ENCODE results near the gene TUFT1. TPM values are rescaled to one million over a fixed set of nuclear protein-coding genes. Genes with fewer than 3 reads are reported as not detected.
"Not testable (repeated sequence)": the region's sequence is repeated elsewhere in the genome, so short reads cannot be mapped to it uniquely, and the experiment has no call there.

Gene TUFT1
- total RNA-seq, 1 experiment from 2014 or later, result 3.8 TPM

DNA sequence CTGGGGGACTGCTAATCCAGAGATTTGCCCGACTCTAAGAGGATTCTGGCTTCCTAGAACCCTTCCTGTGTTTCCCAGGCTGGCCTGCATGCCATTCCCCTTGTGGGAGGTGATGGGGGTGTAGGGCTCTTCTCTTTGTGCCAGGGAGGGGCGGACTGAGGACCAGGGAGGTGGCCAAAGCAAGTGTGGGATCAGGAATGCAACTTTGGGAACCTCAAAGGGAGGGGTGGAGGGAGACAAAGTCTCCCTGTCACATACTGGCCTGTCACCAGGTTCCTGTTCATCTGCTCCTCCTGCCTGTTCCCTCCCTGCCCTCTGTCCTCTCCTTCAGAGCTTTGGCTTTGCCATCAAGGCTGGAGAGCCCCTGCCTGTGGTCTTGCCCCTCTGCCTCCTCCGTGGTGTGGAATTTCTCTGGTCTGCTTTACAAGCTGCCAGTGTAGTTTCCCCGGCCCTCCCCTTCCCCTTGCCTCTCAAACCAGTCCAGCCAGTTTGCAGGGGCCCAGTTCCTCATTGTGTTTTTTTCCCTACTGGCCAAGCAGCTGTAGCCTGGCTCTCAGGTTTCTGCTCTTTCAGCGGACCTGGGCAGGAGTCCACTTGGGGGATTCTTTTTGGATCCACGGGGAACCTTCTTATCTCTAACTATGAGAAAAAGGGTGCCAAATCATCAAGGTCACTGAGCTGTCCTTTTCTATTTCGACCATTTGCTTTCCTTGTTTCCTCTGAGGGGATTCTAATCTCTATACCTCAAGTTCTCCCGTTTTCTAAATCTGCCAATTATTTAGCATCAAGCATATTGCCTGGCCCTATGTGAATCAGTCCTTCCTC lies 27.1 kb upstream of the TUFT1 start:
- DNase-seq (ENCODE audit: low read depth), result no peak

DNA sequence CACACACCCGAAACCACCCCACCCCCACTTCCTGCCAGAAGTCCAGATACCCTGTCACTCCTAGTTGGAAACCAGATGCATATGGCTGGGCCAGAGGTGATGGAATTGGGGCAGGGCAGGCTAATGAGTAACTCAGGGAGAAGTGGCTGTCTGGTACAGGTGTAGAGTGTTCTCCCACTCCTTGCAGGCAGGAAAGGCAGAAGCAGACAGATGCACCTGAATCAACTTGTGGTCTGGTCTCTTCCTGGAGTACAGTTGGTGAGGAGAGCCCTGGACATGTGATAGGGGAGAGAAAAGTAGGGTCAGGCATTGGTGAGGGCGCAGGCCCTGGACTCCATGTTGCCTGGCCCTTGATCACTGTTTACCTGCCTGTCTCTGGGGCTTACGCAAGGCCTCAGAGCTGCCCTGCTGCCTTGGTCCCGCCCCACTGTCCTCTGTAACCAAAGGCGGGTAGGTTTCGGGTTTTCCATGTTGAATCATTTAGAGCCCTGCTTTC lies 26.4 kb upstream of the TUFT1 start:
- DNase-seq (ENCODE audit: low read depth), result no peak

DNA sequence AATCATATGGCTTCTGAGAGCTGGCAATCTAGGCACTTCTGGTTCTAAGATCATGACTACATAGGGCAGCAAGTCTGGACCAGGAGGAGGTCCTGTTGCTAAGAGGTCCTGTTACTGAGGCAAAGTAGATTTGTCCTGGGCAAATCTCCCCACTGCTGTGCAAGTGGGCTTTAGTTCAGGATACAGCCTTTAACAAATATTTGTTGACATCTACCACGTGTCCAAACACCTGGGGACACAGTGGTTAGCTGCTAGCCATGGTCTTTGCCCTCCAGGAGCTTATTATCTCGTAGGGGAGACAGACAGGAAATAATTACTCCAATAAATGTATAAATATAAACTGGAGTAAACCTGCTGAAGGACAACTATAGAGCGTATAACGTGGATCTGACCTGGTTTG lies 25.7 kb upstream of the TUFT1 start:
- DNase-seq (ENCODE audit: low read depth), result no peak

DNA sequence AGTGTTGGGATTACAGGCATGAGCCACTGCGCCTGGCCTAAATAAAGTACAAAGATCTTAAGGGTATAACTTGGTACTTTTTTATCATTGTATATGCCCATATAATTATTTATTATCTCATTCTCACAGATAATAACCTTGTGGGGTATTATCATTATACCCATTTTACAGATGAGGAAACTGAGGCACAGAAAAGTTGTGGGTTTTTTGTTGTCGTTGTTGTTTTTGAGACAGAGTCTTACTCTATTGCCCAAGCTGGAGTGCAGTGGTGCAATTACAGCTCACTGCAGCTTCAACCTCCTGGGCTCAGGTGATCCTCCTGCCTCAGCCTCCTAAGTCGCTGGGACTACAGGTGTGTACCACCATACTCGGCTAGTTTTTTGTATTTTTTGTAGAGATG lies 24.8 kb upstream of the TUFT1 start:
- DNase-seq (ENCODE audit: low read depth), result no peak

DNA sequence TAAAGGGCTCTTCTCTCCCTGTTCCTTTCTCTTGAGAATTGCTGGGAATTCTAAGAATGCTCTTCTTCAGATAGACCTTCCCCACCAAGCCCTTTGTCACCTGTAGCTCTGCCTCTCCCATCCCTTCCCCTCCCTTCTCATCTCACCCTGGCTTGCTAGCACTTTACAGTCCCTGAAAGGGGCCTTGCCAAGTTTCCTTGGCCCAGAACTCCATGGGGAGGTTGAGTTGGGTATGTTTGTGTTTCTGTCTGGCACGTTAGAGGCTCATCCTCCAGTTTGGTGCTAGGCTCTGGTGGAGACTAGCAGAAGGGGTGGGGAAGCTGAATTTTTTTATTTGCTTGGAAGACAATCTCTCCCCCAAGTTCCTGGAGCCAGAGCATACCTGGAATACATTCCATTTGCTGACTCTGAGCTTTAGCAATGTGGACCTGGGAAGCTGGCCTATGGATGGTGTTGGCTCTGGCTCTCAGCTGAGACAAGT lies 24.0 kb upstream of the TUFT1 start:
- no peak for DNase-seq (ENCODE audit: low read depth)

DNA sequence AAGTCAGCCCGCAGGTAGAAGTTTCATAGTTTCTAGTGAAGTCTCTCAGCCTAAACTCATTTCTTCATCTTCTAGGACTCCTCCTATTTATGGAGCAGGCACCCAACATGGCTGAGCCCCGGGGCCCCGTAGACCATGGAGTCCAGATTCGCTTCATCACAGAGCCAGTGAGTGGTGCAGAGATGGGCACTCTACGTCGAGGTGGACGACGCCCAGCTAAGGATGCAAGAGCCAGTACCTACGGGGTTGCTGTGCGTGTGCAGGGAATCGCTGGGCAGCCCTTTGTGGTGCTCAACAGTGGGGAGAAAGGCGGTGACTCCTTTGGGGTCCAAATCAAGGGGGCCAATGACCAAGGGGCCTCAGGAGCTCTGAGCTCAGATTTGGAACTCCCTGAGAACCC lies 21.7 kb upstream of the TUFT1 start:
- DNase-seq (ENCODE audit: low read depth), result no peak

DNA sequence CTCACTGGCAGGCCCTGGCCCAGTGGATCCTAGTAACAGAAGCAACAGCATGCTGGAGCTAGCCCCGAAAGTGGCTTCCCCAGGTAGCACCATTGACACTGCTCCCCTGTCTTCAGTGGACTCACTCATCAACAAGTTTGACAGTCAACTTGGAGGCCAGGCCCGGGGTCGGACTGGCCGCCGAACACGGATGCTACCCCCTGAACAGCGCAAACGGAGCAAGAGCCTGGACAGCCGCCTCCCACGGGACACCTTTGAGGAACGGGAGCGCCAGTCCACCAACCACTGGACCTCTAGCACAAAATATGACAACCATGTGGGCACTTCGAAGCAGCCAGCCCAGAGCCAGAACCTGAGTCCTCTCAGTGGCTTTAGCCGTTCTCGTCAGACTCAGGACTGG lies 21.2 kb upstream of the TUFT1 start:
- no peak for DNase-seq (ENCODE audit: low read depth)

DNA sequence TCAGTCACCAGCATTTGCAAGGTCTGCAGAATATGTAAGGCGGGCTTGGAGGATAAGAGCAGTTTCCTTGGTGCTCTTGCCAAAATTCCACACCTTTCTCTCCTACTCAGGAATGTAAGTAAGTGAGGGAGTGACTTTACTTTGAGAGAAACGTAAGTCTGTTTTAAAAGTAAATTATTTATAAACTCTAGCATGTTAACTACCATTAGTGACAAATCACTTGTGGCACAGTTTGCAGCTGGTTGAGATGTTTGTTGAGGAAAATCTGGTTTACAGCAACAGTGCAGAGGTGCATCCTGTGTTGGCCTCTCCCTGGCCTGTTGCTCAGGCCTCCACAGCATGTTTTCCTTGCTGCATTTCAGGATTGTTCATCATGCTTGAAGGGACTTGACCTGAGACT lies 20.4 kb upstream of the TUFT1 start:
- no peak for DNase-seq (ENCODE audit: low read depth)

DNA sequence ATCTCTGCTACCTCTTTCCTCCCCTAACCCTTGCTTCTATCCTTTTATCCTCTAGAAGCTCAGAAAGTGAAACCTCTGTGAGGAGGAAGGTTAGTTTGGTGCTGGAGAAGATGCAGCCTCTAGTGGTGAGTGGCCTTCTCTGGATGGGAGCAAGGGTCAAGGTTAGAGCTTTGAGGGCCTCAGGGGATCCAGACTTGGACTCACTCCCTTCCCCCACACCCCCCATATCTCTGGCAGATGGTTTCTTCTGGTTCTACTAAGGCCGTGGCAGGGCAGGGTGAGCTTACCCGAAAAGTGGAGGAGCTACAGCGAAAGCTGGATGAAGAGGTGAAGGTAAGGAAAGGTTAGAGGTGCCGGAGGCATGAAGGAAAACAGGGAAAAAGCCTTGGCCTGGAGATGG lies 19.8 kb upstream of the TUFT1 start:
- no peak for DNase-seq (ENCODE audit: low read depth)

DNA sequence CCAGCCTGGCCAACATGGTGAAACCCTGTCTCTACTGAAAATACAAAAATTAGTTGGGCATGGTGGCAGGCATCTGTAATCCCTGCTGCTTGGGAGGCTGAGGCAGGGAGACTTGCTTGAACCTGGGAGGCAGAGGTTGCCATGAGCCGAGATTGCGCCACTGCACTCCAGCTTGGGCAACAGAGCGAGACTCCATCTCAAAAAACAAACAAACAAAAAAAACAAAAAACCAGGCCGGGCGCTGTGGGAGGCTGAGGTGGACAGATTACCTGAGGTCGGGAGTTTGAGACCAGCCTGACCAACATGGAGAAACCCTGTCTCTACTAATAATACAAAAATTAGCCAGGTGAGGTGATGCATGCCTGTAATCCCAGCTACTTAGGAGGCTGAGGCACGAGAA lies 17.7 kb upstream of the TUFT1 start:
- not testable (repeated sequence) for DNase-seq (ENCODE audit: low read depth)

DNA sequence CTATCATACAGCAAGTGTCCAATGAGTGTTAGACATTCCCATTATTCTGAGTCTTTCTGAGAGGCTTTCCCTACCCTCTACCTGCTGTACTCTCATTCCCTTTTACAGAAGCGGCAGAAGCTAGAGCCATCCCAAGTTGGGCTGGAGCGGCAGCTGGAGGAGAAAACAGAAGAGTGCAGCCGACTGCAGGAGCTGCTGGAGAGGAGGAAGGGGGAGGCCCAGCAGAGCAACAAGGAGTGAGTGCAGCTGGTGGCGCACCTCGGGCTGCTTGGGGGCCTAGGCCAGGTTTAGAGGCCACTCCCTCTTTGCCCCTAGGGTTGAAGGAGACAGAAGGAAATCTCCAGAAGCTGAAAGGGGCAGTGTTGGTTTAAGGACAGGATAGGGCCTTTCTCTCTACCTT lies 16.8 kb upstream of the TUFT1 start:
- DNase-seq (ENCODE audit: low read depth), result no peak

DNA sequence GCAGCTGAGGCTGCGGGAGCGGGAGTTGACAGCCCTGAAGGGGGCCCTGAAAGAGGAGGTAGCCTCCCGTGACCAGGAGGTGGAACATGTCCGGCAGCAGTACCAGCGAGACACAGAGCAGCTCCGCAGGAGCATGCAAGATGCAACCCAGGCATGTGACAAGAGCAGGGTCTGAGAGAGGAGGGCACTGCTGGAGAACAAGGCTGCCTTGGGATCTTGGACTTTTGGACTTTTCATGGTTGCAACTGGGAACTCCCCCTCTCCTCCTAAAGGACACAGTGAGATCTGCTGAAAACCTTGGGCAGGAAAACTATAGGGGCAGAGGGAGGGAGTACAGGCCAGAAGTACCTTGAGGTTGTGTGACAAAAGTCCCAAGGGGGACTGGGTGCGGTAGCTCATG lies 15.4 kb upstream of the TUFT1 start:
- no peak for DNase-seq (ENCODE audit: low read depth)

DNA sequence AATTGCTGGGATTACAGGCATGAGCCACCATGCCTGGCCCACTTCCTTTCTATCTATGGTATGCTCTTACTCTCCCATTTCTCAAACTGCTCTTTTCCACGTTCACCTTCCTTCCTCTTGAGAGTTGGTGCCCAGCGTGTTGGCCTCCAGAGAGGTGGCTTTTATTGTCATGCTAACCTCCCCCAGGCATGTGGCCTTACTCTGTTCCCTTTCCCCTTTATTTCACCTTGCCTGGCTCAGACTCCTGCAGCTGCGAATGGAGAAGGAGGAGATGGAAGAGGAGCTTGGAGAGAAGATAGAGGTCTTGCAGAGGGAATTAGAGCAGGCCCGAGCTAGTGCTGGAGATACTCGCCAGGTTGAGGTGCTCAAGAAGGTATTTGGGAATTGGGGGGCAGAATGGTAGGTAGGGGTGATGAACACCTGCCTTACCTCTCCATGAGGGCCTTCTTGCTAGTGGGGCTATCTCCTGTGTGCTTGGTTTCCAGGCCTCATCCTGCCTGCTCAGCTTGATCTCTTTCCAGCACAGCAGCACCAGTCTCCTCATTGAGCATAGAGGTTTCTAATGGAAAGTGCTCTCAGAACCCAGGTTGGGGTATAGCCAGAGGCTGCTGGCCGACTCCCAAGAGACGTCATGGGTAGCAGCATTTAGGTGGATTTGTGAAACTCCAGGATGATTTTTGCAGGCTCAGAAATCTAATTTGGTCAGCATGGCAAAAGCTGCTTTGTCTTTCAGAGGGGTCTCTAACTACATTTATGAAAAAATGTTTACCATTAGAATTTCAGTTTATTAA lies 13.2 kb upstream of the TUFT1 start:
- DNase-seq (ENCODE audit: low read depth), result no peak

DNA sequence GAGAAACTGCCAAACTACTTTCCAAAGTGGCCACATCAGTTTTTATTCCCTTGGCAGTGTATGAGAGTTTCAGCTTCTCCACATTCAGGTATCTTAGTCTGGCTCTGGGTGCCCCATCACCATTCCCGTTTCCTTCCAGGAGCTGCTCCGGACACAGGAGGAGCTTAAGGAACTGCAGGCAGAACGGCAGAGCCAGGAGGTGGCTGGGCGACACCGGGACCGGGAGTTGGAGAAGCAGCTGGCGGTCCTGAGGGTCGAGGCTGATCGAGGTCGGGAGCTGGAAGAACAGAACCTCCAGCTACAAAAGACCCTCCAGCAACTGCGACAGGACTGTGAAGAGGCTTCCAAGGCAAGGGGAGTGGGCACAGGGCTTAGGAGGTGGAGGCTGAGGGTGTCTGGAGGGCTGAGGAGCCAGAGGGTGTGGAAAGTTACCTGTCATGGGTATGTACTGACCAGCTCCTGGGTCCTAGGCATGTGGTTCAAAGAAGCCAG lies 10.9 kb upstream of the TUFT1 start:
- DNase-seq (ENCODE audit: low read depth), result no peak

DNA sequence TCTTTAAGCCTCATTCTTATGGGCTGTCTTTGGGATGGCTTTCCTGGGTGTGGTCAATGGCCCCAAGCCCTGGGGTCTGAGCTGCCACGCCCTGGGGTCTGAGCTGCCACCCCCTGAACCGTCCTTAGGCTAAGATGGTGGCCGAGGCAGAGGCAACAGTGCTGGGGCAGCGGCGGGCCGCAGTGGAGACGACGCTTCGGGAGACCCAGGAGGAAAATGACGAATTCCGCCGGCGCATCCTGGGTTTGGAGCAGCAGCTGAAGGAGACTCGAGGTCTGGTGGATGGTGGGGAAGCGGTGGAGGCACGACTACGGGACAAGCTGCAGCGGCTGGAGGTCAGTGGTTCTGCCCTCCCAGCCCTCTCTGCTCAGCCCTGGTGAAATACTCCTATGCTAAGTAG lies 10.3 kb upstream of the TUFT1 start:
- no peak for DNase-seq (ENCODE audit: low read depth)

DNA sequence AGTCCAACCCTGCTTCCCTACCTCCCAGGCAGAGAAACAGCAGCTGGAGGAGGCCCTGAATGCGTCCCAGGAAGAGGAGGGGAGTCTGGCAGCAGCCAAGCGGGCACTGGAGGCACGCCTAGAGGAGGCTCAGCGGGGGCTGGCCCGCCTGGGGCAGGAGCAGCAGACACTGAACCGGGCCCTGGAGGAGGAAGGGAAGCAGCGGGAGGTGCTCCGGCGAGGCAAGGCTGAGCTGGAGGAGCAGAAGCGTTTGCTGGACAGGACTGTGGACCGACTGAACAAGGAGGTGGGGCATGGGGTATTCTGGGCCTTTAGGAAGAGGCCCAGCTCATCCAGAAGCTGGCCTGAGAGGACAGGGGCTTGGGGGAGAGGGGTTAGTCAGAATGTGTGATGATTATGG lies 9.6 kb upstream of the TUFT1 start:
- no peak for DNase-seq (ENCODE audit: low read depth)

DNA sequence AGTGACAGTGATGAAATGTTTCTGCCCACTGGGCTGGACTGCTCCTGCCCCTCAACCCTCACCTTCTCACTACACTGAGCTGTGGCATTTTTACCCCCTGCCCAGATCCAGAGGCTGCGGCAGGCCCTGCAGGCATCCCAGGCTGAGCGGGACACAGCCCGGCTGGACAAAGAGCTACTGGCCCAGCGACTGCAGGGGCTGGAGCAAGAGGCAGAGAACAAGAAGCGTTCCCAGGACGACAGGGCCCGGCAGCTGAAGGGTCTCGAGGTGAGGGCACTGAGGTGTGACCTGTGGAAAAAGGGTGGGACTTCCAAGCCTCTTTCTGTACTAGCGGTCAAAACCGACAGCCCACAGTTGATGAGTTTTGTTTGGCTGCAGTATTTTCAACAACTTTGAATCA lies 6.2 kb upstream of the TUFT1 start:
- no peak for DNase-seq (ENCODE audit: low read depth)

DNA sequence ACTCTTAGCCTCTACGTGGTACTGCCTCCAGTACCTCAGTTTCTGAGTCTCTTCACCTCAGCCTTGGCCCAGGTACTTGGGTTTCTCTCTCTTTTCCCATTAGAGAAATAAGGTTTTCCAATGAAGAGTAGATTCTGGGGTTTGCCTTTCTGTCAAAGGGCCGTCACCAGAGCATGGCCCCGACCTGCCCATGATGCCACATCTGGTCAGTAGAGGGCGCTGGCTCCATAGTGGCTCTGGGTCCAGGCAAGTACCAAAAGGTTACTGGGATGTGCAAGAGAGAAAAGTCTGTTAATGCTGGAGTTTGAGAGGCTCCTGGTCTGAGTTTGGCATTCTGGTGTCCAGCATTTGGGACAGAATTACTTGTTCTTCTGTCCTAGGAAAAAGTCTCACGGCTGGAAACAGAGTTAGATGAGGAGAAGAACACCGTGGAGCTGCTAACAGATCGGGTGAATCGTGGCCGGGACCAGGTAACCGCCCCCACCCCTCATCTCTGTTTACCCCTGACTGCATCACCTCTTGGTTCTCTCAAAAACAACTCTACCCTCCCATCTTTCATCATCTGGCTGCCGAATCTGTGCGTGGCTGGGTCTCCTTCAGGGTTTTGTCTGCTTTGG lies 5.3 kb upstream of the TUFT1 start:
- DNase-seq (ENCODE audit: low read depth), result peak; percentile 62

DNA sequence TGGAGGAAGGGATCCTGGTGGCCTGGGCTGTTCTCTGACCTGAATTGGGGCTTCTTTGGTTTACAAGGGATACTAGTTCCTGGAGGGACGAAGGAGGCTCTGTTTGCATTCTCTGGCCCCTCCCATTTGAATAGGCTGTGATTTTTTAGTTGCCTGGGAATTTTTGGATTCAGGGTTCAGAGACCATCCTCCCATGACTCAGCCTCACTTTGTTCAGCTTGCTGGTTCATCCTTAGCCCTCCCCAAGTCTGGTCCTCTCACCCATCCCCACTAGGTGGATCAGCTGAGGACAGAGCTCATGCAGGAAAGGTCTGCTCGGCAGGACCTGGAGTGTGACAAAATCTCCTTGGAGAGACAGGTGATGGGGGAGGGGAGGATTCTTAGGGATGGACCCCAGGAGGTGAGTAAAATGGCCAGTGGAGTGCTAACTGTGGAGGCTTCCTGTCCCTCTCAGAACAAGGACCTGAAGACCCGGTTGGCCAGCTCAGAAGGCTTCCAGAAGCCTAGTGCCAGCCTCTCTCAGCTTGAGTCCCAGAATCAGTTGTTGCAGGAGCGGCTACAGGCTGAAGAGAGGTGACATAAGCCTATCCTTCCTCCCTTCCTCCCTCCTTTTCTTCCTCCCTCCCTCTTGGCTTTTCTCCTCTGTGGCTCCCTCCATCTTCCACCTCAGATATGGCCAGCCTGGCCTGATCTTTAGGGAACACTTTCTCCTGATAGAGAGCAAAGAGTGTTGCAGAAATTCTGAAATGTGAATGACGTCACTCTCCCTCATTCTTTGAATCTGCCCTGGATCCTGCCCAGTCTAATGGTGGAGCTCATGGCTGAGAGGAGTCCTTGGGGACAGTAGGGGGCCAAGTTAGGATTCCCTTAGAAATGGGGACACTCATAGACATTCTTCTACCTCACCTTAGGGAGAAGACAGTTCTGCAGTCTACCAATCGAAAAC lies 4.5 kb upstream of the TUFT1 start:
- no peak for DNase-seq (ENCODE audit: low read depth)

DNA sequence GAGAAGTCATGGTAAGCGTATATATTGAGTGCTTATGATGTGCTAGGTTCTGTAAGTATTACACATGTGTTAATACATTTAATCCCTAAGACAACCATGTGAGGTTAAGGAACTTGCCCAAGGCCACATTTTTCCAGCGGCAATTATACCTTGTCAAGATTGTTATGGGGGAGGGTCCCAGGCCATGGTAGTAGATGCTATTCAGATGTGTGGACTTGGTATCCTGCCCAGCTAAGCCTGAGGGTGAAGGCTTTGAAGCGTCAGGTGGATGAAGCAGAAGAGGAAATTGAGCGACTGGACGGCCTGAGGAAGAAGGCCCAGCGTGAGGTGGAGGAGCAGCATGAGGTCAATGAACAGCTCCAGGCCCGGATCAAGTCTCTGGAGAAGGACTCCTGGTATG lies 3.6 kb upstream of the TUFT1 start:
- DNase-seq (ENCODE audit: low read depth), result no peak

DNA sequence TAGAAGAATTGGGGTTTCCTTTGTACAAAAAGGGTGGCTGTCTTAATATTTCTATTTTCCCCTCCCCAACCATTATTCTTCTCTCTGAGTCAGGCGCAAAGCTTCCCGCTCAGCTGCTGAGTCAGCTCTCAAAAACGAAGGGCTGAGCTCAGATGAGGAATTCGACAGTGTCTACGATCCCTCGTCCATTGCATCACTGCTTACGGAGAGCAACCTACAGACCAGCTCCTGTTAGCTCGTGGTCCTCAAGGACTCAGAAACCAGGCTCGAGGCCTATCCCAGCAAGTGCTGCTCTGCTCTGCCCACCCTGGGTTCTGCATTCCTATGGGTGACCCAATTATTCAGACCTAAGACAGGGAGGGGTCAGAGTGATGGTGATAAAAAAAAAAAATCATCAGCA lies 3.0 kb upstream of the TUFT1 start:
- peak; percentile 87 for DNase-seq (ENCODE audit: low read depth)

Measured in RPMI7951 (cell line).